Lower leg skin (tissue), 4 donors: Measurements from ENCODE around the gene MEIS2. TPM values are rescaled to one million over a fixed set of nuclear protein-coding genes. Genes with fewer than 3 reads are reported as not detected.

ENCODE experiments used
- DNase-seq, 2 donors: peaks; one replicate each; pipeline ENCODE4 v3.0.0-alpha.2; 2019; ENCODE audit warnings: low spot score in 2 of 2
- H3K4me3 ChIP-seq: fragments of 200-600 bp; sonication (generic); 2 replicates; pipeline ENCODE4 v1.5.1; 2017; ENCODE audit warnings: mild to moderate bottlenecking, low read depth; ENCODE audit not compliant: poor library complexity, severe bottlenecking
- CTCF ChIP-seq, 3 donors: fragments of 450-650 bp; IDR thresholded peaks; one replicate each; pipeline ENCODE4 v1.5.1; 2016; ENCODE audit warnings: antibody characterized with exemption in 3 of 3, mild to moderate bottlenecking in 3 of 3, moderate library complexity in 2 of 3
- POLR2A ChIP-seq, 2 donors: fragments of 450-650 bp; IDR thresholded peaks; one replicate each; pipeline ENCODE4 v1.6.1; 2016 to 2017; ENCODE audit warnings: antibody characterized with exemption in 2 of 2, mild to moderate bottlenecking in 1 of 2, moderate library complexity in 1 of 2
- WGBS, 2 donors: methylation state at CpG; one replicate each; pipeline ENCODE4 v1.1.5; 2018; 5-methylcytosine and 5-hydroxymethylcytosine counted together
- intact Hi-C: fragments of 100-400 bp; cut with DNase I; formaldehyde crosslinking; loops from one replicate; pipeline ENCODE4 v1.15.0; 2023; ENCODE audit warnings: low total_unique reads
- total RNA-seq, 4 donors: library from RNA; depleted of rRNA; stranded (reverse); fragments of >200 nt; gene quantifications; one replicate each; pipeline ENCODE4 v1.1.0, GENCODE V29; 2016

Gene MEIS2
- total RNA-seq, 4 donors from 2014 or later, result 12.9 to 18.5 (median 15.8) TPM

- H3K4me3 ChIP-seq, result no peak overlapping the region
- intact Hi-C loops, result no loop called here
- TF ChIP-seq POLR2A (IDR thresholded peaks at IDR 0.05), result no peak
- no peak for TF ChIP-seq CTCF (IDR thresholded peaks at IDR 0.05)
- DNase-seq, result no peak
- WGBS, 2 donors, result 57 to 79% methylated on average over 3 of the region's 3 CpGs
Measured at GRCh38 chr15:37014566-37014965, 85.8 kb downstream of the MEIS2 start.

GRCh38 chr15:37014137-37014536 is 86.2 kb downstream of the MEIS2 start:
- H3K4me3 ChIP-seq, result no peak overlapping the region
- TF ChIP-seq CTCF (IDR thresholded peaks at IDR 0.05), result no peak
- WGBS, 2 donors, result 43% methylated on average over 2 of the region's 2 CpGs
- DNase-seq, result no peak
- intact Hi-C loops, result no loop called here

GRCh38 chr15:37010595-37010994 is 89.8 kb downstream of the MEIS2 start:
- DNase-seq, result no peak
- WGBS, 2 donors, result 92 to 98% methylated on average over 7 of the region's 7 CpGs
- intact Hi-C loops, result no loop called here
- TF ChIP-seq CTCF (IDR thresholded peaks at IDR 0.05), result no peak
- no peak for TF ChIP-seq POLR2A (IDR thresholded peaks at IDR 0.05)
- no peak overlapping the region for H3K4me3 ChIP-seq

GRCh38 chr15:37009288-37009687 is 91.1 kb downstream of the MEIS2 start:
- intact Hi-C loops, result no loop called here
- H3K4me3 ChIP-seq, result no peak overlapping the region
- DNase-seq, result no peak
- 86 to 90% methylated on average over 1 of the region's 1 CpG for WGBS, 2 donors
- TF ChIP-seq POLR2A (IDR thresholded peaks at IDR 0.05) (no peak), CTCF (IDR thresholded peaks at IDR 0.05) (no peak)

DNA sequence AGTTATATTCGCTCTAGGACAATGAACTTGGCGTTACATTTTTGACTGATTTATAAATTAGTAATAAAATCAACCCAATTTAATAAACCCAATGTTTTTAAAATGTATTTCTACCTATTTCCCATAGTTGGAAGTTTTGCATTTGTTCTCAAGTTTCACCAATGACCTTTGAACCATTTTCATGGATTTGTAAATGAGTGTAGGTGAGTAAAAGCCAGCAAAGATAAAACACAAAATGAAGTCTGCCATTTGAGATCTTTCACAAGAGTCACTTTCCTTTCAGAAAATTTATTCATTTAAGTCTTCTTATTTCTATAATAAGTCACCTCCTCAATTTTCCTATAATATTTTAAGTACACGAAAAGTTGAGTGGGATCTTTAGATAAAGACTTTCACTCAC is 92.1 kb downstream of the MEIS2 start:
- H3K4me3 ChIP-seq, result no peak overlapping the region
- DNase-seq, result no peak
- intact Hi-C loops, result no loop called here
- 97 to 98% methylated on average over 3 of the region's 3 CpGs for WGBS, 2 donors
- TF ChIP-seq POLR2A (IDR thresholded peaks at IDR 0.05), result no peak

GRCh38 chr15:37007301-37007700 is 93.0 kb downstream of the MEIS2 start:
- WGBS, 2 donors, result 94 to 97% methylated on average over 2 of the region's 2 CpGs
- intact Hi-C loops, result no loop called here
- TF ChIP-seq CTCF (IDR thresholded peaks at IDR 0.05), result no peak
- TF ChIP-seq POLR2A (IDR thresholded peaks at IDR 0.05), result no peak
- H3K4me3 ChIP-seq, result no peak overlapping the region
- DNase-seq, result no peak
